HG02642 (cell line): ENCODE data around the gene HCST.

Experiments
- ATAC-seq: cut with Tn5 transposase; IDR thresholded peaks from one replicate; pipeline ENCODE4 v1.9.1; 2021; ENCODE audit warnings: mild to moderate bottlenecking; ENCODE audit not compliant: unreplicated experiment, poor library complexity

The HCST gene

DNA sequence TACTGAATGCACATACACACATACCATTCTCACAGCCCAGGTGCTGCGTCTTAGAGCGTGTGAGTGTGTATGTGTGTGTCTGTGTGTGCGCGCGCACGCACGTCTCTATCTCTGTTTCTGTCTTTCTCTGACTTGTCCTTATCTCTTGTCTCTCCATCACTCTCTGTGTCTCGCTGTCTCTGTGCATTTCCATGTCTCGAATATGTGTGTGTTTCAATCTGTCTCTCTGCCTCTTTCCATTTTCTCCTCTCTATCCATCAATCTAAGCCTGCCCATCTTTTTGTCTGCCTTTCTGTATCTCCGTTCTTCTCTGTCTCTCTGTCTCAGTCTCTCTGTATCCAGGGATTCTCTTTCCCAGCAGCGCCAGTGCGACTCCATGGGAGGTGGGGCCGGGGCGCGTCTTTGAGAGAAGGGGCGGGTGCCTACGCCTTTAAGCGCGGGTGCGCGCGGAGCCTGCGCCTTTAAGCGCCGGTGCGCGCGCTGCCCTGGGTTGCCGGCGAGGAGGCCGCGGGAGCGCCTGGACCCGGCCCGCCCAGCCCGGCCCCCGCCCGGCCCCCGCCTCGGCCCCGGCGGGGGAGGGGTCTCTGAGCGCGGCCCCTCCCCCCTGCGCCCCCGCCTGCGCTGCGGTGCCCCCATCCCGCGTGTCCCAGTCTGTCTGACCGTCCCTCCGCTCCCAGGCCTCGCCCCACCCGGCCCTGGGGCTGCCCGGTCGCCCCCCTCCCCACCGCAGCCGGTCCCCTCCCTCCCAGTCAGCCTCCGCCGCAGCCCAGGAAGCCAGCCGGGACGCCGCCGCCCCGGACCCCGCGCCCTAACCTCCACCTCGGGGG, 33.8 kb downstream of the HCST start, which contains the start of gene LRFN3:
Gene LRFN3, plus strand, starts transcription at position 464 of the 827 bp plus-strand sequence. CDS start 3,052 bp downstream, outside the sequence.
- no peak for ATAC-seq

DNA sequence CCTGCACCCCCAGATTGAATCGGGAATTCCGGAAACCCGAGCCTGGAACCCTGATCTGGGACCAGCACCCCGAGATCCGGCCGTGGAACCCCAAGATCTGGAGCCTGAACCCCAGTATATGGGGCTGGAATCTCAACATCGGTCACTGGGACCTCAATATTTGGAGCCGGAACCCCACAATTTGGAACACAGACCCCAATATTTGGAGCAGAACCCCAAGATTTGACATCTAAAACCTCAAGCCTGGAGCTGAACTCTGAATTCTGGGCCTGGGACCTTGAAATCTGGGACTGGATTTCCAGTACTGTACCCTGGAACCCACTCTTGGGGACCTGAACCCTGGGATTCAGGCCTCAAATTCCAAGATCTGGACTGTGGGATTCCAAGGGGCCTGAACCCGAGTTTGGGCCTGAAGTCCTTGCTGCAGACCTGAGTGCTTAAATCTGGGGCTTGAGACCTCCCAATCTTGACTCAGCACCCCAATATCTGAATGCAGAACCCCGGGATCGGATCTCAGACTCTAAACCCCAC, 34.5 kb downstream of the HCST start:
- ATAC-seq: no peak

DNA sequence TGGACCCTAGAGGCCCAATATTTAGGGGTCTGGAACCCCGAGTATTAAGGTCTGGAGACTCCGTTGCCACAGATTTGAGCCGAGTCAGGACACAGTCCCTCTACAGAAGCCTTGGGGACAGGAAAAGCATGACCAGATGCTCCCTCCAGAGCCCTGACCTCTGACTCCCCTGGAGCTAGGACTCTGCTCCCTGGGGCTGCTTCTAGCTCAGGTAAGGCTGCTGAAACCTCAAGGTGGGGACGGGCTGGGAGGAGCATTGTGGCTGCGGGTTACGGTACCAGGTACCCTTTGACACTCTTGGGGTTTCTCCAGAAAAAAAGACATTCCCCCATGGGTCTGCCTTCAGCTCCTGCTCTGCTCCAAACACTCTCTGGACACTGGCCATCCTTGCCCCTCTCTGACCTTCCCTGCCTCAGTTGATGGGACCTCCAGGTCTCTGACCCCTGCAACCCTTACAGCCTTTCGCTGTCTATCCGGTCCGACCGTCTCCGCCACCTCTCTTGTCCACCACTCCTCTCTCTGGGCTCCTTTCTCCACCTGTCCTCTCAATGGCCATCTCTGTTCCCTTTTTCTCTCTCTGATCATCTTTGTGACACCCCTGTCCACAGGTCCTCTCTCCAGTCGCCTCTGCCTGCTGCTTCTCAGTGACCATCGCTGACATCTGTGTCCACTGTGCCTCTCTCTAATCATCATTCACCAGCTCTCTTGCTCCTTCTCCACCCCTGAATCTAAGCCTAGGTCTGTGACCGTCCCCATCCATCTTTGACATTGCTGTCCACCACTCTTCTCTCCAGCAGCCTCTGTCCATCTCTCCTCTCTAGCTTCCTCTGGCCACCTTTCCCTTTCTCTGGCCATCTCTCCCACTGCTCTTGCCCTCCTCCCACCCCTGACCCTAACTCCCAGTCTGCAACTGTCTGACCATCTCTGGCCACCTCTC, 35.3 kb downstream of the HCST start:
- no peak for ATAC-seq

GRCh38 chr19:35938282-35939224, 36.2 kb downstream of the HCST start:
- no peak for ATAC-seq

DNA sequence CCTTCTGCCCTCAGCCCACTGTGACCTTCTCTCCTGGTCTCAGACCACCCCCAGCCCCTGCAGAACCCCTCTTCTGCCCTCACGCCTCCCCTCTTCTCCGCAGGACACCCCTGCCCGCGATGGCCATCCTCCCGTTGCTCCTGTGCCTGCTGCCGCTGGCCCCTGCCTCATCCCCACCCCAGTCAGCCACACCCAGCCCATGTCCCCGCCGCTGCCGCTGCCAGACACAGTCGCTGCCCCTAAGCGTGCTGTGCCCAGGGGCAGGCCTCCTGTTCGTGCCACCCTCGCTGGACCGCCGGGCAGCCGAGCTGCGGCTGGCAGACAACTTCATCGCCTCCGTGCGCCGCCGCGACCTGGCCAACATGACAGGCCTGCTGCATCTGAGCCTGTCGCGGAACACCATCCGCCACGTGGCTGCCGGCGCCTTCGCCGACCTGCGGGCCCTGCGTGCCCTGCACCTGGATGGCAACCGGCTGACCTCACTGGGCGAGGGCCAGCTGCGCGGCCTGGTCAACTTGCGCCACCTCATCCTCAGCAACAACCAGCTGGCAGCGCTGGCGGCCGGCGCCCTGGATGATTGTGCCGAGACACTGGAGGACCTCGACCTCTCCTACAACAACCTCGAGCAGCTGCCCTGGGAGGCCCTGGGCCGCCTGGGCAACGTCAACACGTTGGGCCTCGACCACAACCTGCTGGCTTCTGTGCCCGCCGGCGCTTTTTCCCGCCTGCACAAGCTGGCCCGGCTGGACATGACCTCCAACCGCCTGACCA, 37.2 kb downstream of the HCST start:
- no peak for ATAC-seq

GRCh38 chr19:35940078-35940775, 37.9 kb downstream of the HCST start:
- no peak for ATAC-seq

- no peak for ATAC-seq
These were observed 38.5 kb downstream of the HCST start for GRCh38 chr19:35940839-35941238.

GRCh38 chr19:35942235-35942634, 39.9 kb downstream of the HCST start:
- ATAC-seq: no peak

GRCh38 chr19:35943321-35944301, 41.3 kb downstream of the HCST start:
- ATAC-seq: no peak

- no peak for ATAC-seq
These were observed 42.2 kb downstream of the HCST start for GRCh38 chr19:35944556-35944955.

DNA sequence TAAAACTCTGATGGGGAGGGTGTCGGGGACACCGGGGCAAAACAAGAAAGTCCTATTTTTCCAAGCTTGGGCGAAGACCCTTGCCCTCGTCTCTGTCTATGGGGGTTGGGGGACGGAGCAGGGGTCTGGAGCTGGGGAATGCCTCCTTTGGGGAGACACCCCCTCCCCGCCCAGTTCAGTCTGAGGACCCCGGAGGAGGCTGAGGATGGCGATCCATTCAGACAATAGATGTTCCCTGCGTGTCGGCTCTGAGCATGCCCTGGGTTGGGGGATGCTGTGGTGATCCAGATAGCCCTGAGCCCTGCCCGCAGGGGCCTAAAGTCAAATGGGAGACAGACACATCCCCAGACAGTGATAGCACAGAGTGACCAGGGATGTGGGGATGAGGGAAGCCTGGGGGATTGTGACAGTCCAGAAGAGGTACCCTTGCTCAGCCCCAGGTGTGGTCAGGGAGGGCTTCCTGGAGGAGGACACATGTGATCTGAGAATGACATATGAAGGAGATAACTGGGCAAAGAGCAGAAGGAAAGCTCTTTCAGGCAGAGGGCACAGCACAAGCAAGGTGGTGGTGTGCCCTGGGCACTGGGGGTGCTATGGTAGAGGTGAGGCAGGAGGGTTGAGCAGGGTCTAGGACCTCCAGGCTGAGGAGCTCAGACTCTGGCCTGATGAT, 42.9 kb downstream of the HCST start:
- no peak for ATAC-seq

GRCh38 chr19:35946203-35946602, 43.9 kb downstream of the HCST start:
- no peak for ATAC-seq

- ATAC-seq: no peak
These were observed 46.8 kb downstream of the HCST start for GRCh38 chr19:35949131-35949530.
